DOHH2 (cell line): Measurements from ENCODE around the gene ADAP1.

ENCODE experiments used
- H3F3A ChIP-seq: fragments of 200-600 bp; sonication (generic), shearing (Covaris generic); 2 replicates; pipeline ENCODE4 v1.6.0; 2016; ENCODE audit warnings: antibody characterized with exemption, mild to moderate bottlenecking; ENCODE audit not compliant: control insufficient read depth, insufficient read depth
- H3K27ac ChIP-seq: fragments of 200-600 bp; sonication (generic); 2 replicates; pipeline ENCODE4 v1.5.1; 2014; ENCODE audit warnings: low read depth, mild to moderate bottlenecking, low read length, moderate library complexity
- H3K27me3 ChIP-seq: fragments of 200-600 bp; sonication (generic); 2 replicates; pipeline ENCODE4 v1.6.1; 2014; ENCODE audit warnings: mild to moderate bottlenecking, low read length, mixed read lengths; ENCODE audit not compliant: control insufficient read depth
- H3K36me3 ChIP-seq: fragments of 200-600 bp; sonication (generic); 2 replicates; pipeline ENCODE4 v1.6.1; 2014; ENCODE audit warnings: mild to moderate bottlenecking, low read length, moderate library complexity, mixed read lengths; ENCODE audit not compliant: control insufficient read depth
- H3K4me1 ChIP-seq: fragments of 200-600 bp; sonication (generic); 2 replicates; pipeline ENCODE4 v1.6.1; 2014; ENCODE audit warnings: mild to moderate bottlenecking, low read length, mixed read lengths; ENCODE audit not compliant: control insufficient read depth
- H3K4me2 ChIP-seq: fragments of 200-600 bp; sonication (generic); 2 replicates; pipeline ENCODE4 v1.6.0; 2014; ENCODE audit warnings: mild to moderate bottlenecking, low read length, moderate library complexity
- H3K4me3 ChIP-seq: fragments of 200-600 bp; sonication (generic); 2 replicates; pipeline ENCODE4 v1.5.1; 2014; ENCODE audit warnings: mild to moderate bottlenecking, low read length, mixed read lengths
- H3K79me2 ChIP-seq: fragments of 200-600 bp; sonication (generic); 2 replicates; pipeline ENCODE4 v1.6.1; 2014; ENCODE audit warnings: mild to moderate bottlenecking, low read length, mixed read lengths; ENCODE audit not compliant: control insufficient read depth
- H3K9me2 ChIP-seq: fragments of 200-600 bp; sonication (generic); replicated peaks from 2 replicates; pipeline ENCODE4 v1.6.1; 2014; ENCODE audit warnings: mild to moderate bottlenecking, low read length, mixed read lengths; ENCODE audit not compliant: control insufficient read depth
- H3K9me3 ChIP-seq: fragments of 200-600 bp; sonication (generic); 2 replicates; pipeline ENCODE4 v1.6.1; 2014; ENCODE audit warnings: antibody characterized with exemption, low read length, mixed read lengths; ENCODE audit not compliant: control insufficient read depth, insufficient read depth
- H4K20me1 ChIP-seq: fragments of 200-600 bp; sonication (generic); 2 replicates; pipeline ENCODE4 v1.6.0; 2014; ENCODE audit warnings: low read depth, mild to moderate bottlenecking, antibody characterized with exemption, low read length, moderate library complexity; ENCODE audit not compliant: control insufficient read depth, insufficient read depth
- CTCF ChIP-seq: fragments of 200-600 bp; sonication (generic); IDR thresholded peaks from one replicate; pipeline ENCODE4 v1.5.1; 2014; ENCODE audit warnings: antibody characterized with exemption, mild to moderate bottlenecking, low read depth, low read length; ENCODE audit not compliant: poor library complexity, severe bottlenecking
- EZH2phosphoT487 ChIP-seq: fragments of 200-600 bp; sonication (generic); IDR thresholded peaks from 2 replicates; pipeline ENCODE4 v1.6.1; 2017; ENCODE audit warnings: borderline replicate concordance, mild to moderate bottlenecking, antibody characterized with exemption, low read length, moderate library complexity, mixed read lengths

Gene ADAP1

DNA sequence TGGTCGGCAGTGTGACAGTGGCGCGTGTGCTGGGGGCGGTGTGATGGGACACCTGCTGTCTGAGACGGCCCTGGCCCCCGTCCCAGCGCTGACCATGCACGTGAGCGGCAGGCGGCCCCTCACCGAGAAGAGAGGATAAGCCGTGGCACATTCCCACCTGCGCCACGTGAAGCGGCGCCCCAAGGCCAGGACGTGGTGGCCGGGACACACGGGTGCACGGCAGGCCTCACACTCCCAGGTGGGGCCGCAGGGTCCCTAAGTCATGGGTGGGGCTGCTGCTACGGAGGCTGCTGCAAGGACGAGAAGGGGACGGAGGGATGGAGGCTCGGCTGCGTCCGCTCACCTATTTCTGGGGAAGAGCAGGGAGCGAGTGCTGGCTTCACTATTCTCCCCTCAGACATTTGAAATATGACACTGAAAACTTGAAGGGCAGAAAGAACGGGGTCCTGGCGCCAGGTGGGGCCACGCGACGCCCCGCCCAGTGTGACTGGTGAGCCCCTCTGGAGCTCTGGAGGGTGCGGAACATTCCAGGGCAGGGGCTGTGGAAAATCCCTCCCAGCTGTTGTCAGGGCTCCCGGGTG lies 36.0 kb upstream of the ADAP1 start:
- H3K9me3 ChIP-seq, result no peaks in the 10 kb centered on the region
- no peak overlapping the region for H3K27ac ChIP-seq
- H3K36me3 ChIP-seq, result peaks cover 3% of the 10 kb centered on the region; the same call in 1 of the 2 replicates
- H3K4me3 ChIP-seq, result no peak overlapping the region
- TF ChIP-seq CTCF, result no peak
- TF ChIP-seq EZH2phosphoT487, result no peak
- no peak overlapping the region for H3K4me2 ChIP-seq
- peaks cover 9% of the 10 kb centered on the region; the same call in 1 of the 2 replicates for H3F3A ChIP-seq
- peaks cover 36% of the 10 kb centered on the region for H3K4me1 ChIP-seq
- H4K20me1 ChIP-seq, result no peaks in the 10 kb centered on the region
- no peaks in the 10 kb centered on the region for H3K9me2 ChIP-seq
- H3K27me3 ChIP-seq, result peaks cover 6% of the 10 kb centered on the region
- no peaks in the 10 kb centered on the region for H3K79me2 ChIP-seq

DNA sequence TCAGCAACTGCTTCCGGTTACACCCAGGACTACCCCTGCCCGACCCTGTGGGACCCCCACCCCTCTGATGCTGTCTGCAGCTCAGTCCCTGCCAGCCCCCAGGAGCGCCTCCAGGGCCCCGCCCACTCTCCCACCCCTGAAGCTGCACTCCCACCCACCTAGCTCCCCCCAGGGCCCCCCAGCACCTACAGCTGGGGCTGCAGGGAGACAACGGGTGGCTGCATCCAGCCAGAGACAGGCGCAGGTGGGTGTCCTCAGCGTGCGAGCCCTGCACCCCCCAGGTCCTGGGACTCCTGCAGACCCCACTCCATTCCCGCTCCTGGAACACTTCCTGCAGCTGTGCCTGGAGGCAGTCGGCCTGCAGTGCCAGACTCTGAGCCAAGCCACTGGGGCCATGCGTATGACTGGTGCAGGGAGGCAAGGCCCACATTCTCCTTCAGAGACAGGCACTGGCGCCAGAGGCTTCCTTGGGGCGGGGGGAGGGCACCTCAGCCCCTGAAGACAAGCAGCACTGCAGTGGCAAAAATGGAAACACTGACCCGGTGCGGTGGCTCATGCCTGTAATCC lies 34.6 kb upstream of the ADAP1 start:
- H4K20me1 ChIP-seq, result no peaks in the 10 kb centered on the region
- peaks cover 3% of the 10 kb centered on the region; the same call in 1 of the 2 replicates for H3F3A ChIP-seq
- H3K4me1 ChIP-seq, result peaks cover 30% of the 10 kb centered on the region
- peaks cover 10% of the 10 kb centered on the region for H3K27me3 ChIP-seq
- no peaks in the 10 kb centered on the region for H3K79me2 ChIP-seq
- no peak for TF ChIP-seq CTCF
- no peak for TF ChIP-seq EZH2phosphoT487
- H3K36me3 ChIP-seq, result no peaks in the 10 kb centered on the region
- no peak overlapping the region for H3K4me3 ChIP-seq
- no peaks in the 10 kb centered on the region for H3K9me2 ChIP-seq
- H3K27ac ChIP-seq, result no peak overlapping the region
- no peaks in the 10 kb centered on the region for H3K9me3 ChIP-seq
- no peak overlapping the region for H3K4me2 ChIP-seq

GRCh38 chr7:988426-988911 lies 34.0 kb upstream of the ADAP1 start:
- Histone ChIP-seq H3K9me2 (no peaks in the 10 kb centered on the region), H3K27ac (no peak overlapping the region), H3K4me1 (peaks cover 25% of the 10 kb centered on the region), H3K79me2 (no peaks in the 10 kb centered on the region), H3F3A (0 out of 2 replicates have a peak, but pooled peaks cover 3% of the 10 kb centered on the region), H3K27me3 (peaks cover 10% of the 10 kb centered on the region), H3K9me3 (no peaks in the 10 kb centered on the region), H3K4me3 (no peak overlapping the region), H3K4me2 (no peak overlapping the region), H4K20me1 (no peaks in the 10 kb centered on the region), H3K36me3 (no peaks in the 10 kb centered on the region)
- TF ChIP-seq CTCF (no peak), EZH2phosphoT487 (no peak)
